SK-N-SH treated with all-trans-retinoic acid at 6 μM for 48 hours (cell line): ENCODE measurements around the gene CHAC1.

Experiments
- ATAC-seq: fragments of 200-7000 bp; cut with Tn5 transposase; 3 replicates; pipeline ENCODE4 v1.9.1; 2020; ENCODE audit warnings: mild to moderate bottlenecking, moderate library complexity
- ARNTL ChIP-seq: fragments of 450-650 bp; formaldehyde crosslinking; IDR thresholded peaks from 2 replicates; pipeline ENCODE4 v1.5.0; 2020; ENCODE audit warnings: low read depth, mild to moderate bottlenecking, moderate library complexity, borderline replicate concordance
- BACH2 ChIP-seq: fragments of 250-450 bp; sonication (Bioruptor Pico); IDR thresholded peaks from 2 replicates; pipeline ENCODE4 v1.9.0; 2021; ENCODE audit warnings: mild to moderate bottlenecking, borderline replicate concordance
- CSDC2 ChIP-seq: fragments of 250-450 bp; sonication (Bioruptor Pico); IDR thresholded peaks from 2 replicates; pipeline ENCODE4 v1.5.0; 2020; ENCODE audit warnings: mild to moderate bottlenecking, moderate library complexity
- ESRRG ChIP-seq: fragments of 250-450 bp; sonication (Bioruptor Pico); IDR thresholded peaks from 2 replicates; pipeline ENCODE4 v1.6.1; 2021; ENCODE audit warnings: mild to moderate bottlenecking
- GLIS3 ChIP-seq: fragments of 250-450 bp; sonication (Bioruptor Pico); IDR thresholded peaks from 2 replicates; pipeline ENCODE4 v1.5.0; 2020; ENCODE audit warnings: mild to moderate bottlenecking, moderate library complexity
- PPARA ChIP-seq: fragments of 250-450 bp; sonication (Bioruptor Pico); IDR thresholded peaks from 2 replicates; pipeline ENCODE4 v1.5.0; 2020; ENCODE audit warnings: mild to moderate bottlenecking, borderline replicate concordance
- RARB ChIP-seq: fragments of 250-450 bp; sonication (Bioruptor Pico); IDR thresholded peaks from 2 replicates; pipeline ENCODE4 v1.8.0; 2021; ENCODE audit warnings: mild to moderate bottlenecking, moderate library complexity
- SNAI2 ChIP-seq: fragments of 250-450 bp; sonication (Bioruptor Pico); IDR thresholded peaks from 2 replicates; pipeline ENCODE4 v1.5.0; 2020; ENCODE audit warnings: mild to moderate bottlenecking, moderate library complexity
- TCF4 ChIP-seq: fragments of 250-450 bp; sonication (Bioruptor Pico); IDR thresholded peaks from 2 replicates; pipeline ENCODE4 v1.8.0; 2021; ENCODE audit warnings: mild to moderate bottlenecking, moderate library complexity, borderline replicate concordance
- TOX ChIP-seq: fragments of 250-450 bp; sonication (Bioruptor Pico); IDR thresholded peaks from 2 replicates; pipeline ENCODE4 v1.8.0; 2021; ENCODE audit warnings: mild to moderate bottlenecking, moderate library complexity, borderline replicate concordance
- ZC3H10 ChIP-seq: fragments of 250-450 bp; sonication (Bioruptor Pico); IDR thresholded peaks from 2 replicates; pipeline ENCODE4 v1.5.1; 2021; ENCODE audit warnings: mild to moderate bottlenecking, moderate library complexity
- ZFP3 ChIP-seq: fragments of 250-450 bp; sonication (Bioruptor Pico); IDR thresholded peaks from 2 replicates; pipeline ENCODE4 v1.5.0; 2020; ENCODE audit warnings: mild to moderate bottlenecking, moderate library complexity
- ZFP30 ChIP-seq: fragments of 450-650 bp; formaldehyde crosslinking; IDR thresholded peaks from 2 replicates; pipeline ENCODE4 v1.5.0; 2022; ENCODE audit warnings: mild to moderate bottlenecking, moderate library complexity
- ZNF565 ChIP-seq: fragments of 450-650 bp; formaldehyde crosslinking; conservative IDR thresholded peaks from 2 replicates; pipeline ENCODE4 v1.5.0; 2020; ENCODE audit warnings: low read depth, mild to moderate bottlenecking, moderate library complexity
- ZNF70 ChIP-seq: fragments of 450-650 bp; formaldehyde crosslinking; IDR thresholded peaks from 2 replicates; pipeline ENCODE4 v1.5.0; 2020; ENCODE audit warnings: mild to moderate bottlenecking, moderate library complexity
- ZNF8 ChIP-seq: fragments of 450-650 bp; formaldehyde crosslinking; IDR thresholded peaks from 2 replicates; pipeline ENCODE4 v1.5.0; 2020; ENCODE audit warnings: mild to moderate bottlenecking, moderate library complexity
- TF ChIP-seq, protein P1 (sequence below): fragments of 250-450 bp; sonication (Bioruptor Pico); IDR thresholded peaks from 2 replicates; pipeline ENCODE4 v1.5.1; 2020; ENCODE audit warnings: low read depth, mild to moderate bottlenecking, moderate library complexity
- TF ChIP-seq, protein P2 (sequence below): fragments of 250-450 bp; sonication (Bioruptor Pico); IDR thresholded peaks from 2 replicates; pipeline ENCODE4 v1.5.0; 2020; ENCODE audit warnings: mild to moderate bottlenecking, moderate library complexity
- TF ChIP-seq, protein P3 (sequence below): fragments of 250-450 bp; sonication (Bioruptor Pico); IDR thresholded peaks from 2 replicates; pipeline ENCODE4 v1.8.0; 2020; ENCODE audit warnings: mild to moderate bottlenecking, moderate library complexity, borderline replicate concordance
- TF ChIP-seq, protein P4 (sequence below): fragments of 250-450 bp; sonication (Bioruptor Pico); IDR thresholded peaks from 2 replicates; pipeline ENCODE4 v1.8.0; 2021; ENCODE audit warnings: low read depth, mild to moderate bottlenecking, moderate library complexity, borderline replicate concordance

Gene CHAC1

DNA sequence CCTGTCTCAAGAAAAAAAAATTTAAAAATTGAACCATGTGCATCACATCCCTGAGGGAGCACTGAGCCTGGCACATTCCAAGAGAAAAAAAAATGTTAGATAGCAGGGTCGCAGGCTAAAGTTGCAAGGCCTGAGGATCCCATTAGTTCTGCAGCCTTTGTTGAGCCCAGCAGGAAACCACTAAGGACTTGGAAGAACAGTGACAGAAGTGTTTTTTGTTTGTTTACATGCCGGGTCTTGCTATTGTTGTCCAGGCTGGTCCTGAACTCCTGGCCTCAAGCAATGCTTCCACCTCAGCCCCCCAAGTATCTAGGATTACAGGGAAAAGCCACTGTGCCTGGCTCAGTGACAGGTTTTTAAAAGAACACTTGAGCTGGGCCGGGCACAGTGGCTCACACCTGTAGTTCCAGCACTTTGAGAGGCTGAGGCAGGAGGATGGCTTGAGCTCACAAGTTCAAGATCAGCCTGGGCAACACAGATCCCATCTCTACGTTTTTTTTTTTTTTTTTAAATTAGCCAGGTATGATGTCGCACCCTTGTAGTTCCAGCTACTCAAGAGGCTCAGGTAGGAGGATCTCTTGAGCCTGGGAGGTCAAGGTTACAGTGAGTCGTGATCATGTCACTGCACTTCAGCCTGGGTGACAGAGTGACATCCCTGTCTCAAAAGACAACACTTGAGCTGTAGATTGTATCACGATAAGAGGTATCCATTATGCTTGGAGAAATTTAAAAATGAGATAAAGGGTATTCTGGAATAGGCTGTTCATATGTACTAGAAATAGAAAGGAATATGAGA lies 15.2 kb downstream of the CHAC1 start:
- no peak for ATAC-seq
- TF ChIP-seq ESRRG (CRISPR knock-in tag) = no peak
- TF ChIP-seq ZNF565 = no peak
- no peak for TF ChIP-seq ZC3H10 (CRISPR knock-in tag)
- TF ChIP-seq SNAI2 (CRISPR knock-in tag) = no peak
- TF ChIP-seq ZNF70 (CRISPR knock-in tag) = no peak
- no peak for TF ChIP-seq ZNF8
- TF ChIP-seq, protein P1, sequence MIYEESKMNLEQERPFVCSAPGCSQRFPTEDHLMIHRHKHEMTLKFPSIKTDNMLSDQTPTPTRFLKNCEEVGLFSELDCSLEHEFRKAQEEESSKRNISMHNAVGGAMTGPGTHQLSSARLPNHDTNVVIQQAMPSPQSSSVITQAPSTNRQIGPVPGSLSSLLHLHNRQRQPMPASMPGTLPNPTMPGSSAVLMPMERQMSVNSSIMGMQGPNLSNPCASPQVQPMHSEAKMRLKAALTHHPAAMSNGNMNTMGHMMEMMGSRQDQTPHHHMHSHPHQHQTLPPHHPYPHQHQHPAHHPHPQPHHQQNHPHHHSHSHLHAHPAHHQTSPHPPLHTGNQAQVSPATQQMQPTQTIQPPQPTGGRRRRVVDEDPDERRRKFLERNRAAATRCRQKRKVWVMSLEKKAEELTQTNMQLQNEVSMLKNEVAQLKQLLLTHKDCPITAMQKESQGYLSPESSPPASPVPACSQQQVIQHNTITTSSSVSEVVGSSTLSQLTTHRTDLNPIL = no peak
- TF ChIP-seq, protein P2, sequence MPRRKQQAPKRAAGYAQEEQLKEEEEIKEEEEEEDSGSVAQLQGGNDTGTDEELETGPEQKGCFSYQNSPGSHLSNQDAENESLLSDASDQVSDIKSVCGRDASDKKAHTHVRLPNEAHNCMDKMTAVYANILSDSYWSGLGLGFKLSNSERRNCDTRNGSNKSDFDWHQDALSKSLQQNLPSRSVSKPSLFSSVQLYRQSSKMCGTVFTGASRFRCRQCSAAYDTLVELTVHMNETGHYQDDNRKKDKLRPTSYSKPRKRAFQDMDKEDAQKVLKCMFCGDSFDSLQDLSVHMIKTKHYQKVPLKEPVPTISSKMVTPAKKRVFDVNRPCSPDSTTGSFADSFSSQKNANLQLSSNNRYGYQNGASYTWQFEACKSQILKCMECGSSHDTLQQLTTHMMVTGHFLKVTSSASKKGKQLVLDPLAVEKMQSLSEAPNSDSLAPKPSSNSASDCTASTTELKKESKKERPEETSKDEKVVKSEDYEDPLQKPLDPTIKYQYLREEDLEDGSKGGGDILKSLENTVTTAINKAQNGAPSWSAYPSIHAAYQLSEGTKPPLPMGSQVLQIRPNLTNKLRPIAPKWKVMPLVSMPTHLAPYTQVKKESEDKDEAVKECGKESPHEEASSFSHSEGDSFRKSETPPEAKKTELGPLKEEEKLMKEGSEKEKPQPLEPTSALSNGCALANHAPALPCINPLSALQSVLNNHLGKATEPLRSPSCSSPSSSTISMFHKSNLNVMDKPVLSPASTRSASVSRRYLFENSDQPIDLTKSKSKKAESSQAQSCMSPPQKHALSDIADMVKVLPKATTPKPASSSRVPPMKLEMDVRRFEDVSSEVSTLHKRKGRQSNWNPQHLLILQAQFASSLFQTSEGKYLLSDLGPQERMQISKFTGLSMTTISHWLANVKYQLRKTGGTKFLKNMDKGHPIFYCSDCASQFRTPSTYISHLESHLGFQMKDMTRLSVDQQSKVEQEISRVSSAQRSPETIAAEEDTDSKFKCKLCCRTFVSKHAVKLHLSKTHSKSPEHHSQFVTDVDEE (CRISPR knock-in tag) = no peak
- TF ChIP-seq GLIS3 (CRISPR knock-in tag) = no peak
- TF ChIP-seq ZFP3 (CRISPR knock-in tag) = no peak
- no peak for TF ChIP-seq RARB
- TF ChIP-seq, all 23 proteins: peak for 0

DNA sequence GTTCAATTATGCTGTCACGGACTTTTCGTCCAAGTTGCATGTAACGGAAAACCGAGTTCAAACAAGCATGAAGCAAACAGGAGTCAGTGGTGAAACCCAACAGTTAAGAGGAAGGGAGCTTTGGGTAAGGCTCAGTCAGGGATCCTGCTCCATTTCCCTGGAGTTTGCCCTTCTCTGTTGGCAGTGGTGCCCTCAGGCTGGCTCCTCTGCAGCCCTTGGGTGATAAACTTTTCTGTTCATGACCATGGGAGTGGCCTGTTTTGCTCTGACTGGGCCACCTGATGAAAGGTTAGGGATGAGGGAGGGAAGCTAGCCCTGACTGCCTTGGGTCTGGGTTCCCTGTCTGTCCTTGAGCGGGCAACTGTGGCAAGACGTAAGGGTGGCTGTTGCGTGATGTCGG lies 16.1 kb downstream of the CHAC1 start:
- TF ChIP-seq ZFP3 (CRISPR knock-in tag) = no peak
- TF ChIP-seq ARNTL (CRISPR knock-in tag) = no peak
- no peak for TF ChIP-seq ZNF8
- no peak for TF ChIP-seq RARB
- no peak for TF ChIP-seq ZFP30
- TF ChIP-seq ZNF565 = no peak
- TF ChIP-seq, protein P3, sequence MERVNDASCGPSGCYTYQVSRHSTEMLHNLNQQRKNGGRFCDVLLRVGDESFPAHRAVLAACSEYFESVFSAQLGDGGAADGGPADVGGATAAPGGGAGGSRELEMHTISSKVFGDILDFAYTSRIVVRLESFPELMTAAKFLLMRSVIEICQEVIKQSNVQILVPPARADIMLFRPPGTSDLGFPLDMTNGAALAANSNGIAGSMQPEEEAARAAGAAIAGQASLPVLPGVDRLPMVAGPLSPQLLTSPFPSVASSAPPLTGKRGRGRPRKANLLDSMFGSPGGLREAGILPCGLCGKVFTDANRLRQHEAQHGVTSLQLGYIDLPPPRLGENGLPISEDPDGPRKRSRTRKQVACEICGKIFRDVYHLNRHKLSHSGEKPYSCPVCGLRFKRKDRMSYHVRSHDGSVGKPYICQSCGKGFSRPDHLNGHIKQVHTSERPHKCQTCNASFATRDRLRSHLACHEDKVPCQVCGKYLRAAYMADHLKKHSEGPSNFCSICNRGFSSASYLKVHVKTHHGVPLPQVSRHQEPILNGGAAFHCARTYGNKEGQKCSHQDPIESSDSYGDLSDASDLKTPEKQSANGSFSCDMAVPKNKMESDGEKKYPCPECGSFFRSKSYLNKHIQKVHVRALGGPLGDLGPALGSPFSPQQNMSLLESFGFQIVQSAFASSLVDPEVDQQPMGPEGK = no peak
- TF ChIP-seq, protein P2 (CRISPR knock-in tag) = no peak
- TF ChIP-seq, protein P1 = no peak
- no peak for TF ChIP-seq ZNF70 (CRISPR knock-in tag)
- TF ChIP-seq, protein P4, sequence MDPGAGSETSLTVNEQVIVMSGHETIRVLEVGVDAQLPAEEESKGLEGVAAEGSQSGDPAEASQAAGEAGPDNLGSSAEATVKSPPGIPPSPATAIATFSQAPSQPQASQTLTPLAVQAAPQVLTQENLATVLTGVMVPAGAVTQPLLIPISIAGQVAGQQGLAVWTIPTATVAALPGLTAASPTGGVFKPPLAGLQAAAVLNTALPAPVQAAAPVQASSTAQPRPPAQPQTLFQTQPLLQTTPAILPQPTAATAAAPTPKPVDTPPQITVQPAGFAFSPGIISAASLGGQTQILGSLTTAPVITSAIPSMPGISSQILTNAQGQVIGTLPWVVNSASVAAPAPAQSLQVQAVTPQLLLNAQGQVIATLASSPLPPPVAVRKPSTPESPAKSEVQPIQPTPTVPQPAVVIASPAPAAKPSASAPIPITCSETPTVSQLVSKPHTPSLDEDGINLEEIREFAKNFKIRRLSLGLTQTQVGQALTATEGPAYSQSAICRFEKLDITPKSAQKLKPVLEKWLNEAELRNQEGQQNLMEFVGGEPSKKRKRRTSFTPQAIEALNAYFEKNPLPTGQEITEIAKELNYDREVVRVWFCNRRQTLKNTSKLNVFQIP = no peak
- no peak for TF ChIP-seq PPARA (CRISPR knock-in tag)
- TF ChIP-seq TCF4 = no peak
- no peak for TF ChIP-seq TOX (CRISPR knock-in tag)
- no peak for TF ChIP-seq BACH2 (CRISPR knock-in tag)
- no peak for TF ChIP-seq CSDC2 (CRISPR knock-in tag)
- ATAC-seq = no peak
